Epidermal melanocyte (primary cell): ENCODE results near the gene KIF18B.

Source experiments
- DNase-seq: peaks from one replicate; pipeline ENCODE4 v3.0.0; 2011; ENCODE audit warnings: low spot score; ENCODE audit not compliant: insufficient read length

The KIF18B gene

DNA sequence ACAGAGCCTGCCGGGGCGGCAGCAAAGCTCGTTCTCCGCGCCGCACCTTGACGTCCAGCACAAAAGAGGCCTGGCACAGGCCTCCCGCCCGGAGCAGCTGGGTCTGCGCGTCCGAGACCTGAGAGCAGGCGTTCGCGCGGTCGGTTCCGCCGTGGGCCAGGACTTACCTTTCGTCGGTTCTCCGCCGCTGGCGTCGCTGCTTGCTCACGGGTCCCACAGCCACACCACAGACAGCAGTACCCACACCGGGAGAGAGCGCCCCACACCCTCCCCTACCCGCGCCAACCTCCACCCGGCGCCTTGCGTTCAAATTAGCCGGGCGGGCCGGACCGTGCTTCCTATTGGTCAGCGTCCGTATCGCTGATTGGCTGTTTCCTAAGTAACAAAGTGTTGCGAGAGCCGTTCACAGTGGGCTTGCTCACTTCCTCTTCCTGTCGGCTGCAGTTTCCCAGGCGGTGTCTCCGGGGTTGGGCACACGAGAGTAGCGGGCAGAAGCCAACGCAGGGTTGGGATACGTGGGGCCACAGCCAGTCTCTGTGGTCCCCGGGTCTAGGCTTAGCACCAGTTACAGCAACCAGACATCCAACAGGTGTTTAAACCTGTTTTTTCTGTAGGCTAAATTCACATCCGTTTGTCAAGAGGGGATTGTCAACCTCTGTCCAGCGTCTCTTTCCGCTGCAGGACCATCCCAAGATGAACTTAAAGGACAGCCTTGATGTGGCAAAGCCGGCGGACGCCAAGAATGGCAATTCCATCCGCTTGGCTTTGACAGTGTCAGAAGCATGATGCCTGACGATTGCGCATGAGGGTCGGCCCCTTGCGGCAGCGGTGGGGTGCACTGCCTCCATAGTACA, at the start of gene KIF18B:
TSS of gene KIF18B (minus strand) at position 313 of the 854 bp plus-strand sequence. CDS start 11,429 bp downstream, outside the sequence.
- peak; percentile 99 for DNase-seq

DNA sequence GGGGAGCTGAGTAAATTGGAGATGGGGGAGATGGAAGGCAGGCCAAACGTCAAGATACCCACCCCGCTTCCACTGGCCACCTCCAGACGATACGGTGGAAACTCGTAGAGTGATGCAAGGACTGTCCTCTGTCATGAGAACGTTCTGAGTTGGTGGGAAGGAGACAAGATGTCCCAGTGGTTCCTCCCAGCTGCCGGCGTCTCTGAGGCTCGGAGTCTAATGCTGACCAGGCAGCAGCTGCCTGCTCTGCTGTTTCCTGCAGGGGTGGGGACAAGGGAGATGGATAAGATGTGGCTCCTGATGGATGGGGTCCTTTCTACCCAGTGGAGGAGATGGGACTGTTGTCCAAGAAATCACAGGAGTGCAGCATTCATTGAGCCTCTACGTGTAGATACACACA, 48.7 kb upstream of the KIF18B start:
- no peak for DNase-seq

DNA sequence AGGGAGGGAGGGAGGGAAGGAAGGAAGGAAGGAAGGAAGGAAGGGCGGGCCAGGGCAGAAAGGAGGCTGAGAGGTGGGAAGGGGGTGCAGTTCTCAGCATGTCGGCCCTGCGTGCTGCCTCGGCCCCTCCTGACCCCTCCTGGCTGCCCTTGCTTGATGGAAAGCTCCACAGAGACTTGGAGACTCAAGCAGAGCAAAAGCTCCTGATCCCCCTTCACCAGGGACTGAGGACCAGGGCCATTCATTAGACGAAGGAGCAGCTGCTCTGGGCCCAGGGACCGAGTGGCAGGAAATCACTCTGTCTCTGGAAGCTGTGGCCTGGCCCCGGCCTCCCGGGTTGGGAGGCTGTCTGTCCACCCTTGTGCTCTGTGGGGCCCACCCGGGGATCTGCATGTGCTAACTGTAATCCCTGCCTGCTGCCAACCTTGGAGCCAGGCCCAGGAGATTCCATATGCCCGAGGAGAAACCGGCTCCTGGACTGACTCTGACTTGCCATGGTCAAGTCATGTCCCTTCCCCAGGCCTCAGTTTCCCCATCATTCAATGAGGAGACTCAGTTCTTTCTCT, 47.9 kb upstream of the KIF18B start:
- DNase-seq: no peak

DNA sequence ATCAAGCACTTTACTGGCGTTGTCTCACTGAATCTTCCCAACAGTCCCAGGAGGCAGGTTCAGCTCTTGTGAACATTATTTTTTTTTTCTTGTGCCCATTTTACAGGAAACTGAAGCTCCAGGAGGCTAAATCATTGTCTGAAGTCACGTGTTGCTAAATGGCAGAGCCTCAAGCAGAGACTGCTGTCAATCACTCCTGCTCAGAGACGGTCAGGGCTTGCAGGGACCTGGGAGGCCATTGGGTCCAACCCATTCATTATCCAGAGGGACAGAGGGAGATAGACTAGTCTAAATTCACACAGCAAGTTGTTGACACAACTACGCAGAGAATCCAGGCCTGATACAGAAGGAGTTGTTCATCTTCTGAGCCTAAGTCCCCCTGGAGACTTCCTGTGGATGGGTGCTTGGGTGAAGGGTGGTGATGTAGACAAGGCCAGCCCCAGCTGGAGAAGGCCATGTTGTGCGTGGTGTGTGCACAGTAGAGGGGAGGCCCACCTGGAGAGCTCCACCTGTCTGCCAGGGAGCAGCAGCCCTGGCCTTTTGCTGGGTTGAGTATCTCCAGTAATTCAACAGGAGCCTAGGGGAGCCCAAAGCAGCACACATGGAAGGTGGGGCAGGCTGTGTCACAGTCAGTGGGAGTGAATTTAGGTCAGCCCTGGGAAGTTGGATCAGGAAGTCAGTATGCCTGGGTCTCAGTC, 44.8 kb upstream of the KIF18B start:
- DNase-seq: no peak

DNA sequence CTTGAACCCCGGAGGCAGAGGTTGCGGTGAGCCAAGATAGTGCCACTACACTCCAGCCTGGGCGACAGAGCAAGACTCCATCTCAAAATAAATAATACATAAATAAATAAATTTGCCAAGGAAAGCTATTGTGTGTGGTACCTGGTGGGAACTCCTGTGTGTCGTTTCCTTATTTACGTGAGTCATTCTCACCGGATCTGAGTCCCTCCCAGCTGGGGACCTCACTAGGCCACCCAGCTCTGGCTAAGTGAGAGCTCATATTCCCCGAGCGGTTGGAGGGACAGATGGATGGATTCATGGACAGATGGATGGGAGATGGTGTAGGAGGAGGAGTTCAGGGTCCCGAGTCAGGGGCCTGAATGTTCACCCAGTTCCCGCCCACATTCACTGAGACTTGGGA, 43.4 kb upstream of the KIF18B start:
- DNase-seq: no peak

DNA sequence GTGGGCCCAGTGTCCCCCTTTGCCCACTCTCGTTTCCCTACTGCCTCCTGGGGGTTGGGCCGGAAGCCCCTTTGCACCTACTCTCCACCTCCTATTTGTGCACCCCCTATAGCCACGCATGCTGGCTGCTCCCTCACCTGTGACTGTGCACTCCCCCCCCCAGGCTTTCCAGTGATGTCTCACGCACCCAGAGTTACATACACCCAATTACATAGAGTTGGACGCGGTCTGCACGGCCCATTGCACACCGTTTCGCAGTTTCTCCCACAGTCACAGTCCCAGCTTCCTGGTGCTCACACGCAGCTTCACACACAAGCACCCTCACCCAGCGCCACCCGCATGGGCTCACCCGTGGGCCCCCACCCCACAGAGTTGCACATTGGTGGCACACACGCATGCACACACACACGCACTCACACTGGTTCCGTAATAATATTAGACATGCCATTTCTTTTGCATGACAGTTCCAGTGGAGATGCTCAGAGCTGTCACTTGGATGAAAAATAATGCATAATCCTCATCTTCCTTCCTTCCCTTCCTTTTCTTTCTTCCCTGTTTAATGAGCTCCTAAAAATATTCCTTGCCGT, 42.1 kb upstream of the KIF18B start:
- no peak for DNase-seq

DNA sequence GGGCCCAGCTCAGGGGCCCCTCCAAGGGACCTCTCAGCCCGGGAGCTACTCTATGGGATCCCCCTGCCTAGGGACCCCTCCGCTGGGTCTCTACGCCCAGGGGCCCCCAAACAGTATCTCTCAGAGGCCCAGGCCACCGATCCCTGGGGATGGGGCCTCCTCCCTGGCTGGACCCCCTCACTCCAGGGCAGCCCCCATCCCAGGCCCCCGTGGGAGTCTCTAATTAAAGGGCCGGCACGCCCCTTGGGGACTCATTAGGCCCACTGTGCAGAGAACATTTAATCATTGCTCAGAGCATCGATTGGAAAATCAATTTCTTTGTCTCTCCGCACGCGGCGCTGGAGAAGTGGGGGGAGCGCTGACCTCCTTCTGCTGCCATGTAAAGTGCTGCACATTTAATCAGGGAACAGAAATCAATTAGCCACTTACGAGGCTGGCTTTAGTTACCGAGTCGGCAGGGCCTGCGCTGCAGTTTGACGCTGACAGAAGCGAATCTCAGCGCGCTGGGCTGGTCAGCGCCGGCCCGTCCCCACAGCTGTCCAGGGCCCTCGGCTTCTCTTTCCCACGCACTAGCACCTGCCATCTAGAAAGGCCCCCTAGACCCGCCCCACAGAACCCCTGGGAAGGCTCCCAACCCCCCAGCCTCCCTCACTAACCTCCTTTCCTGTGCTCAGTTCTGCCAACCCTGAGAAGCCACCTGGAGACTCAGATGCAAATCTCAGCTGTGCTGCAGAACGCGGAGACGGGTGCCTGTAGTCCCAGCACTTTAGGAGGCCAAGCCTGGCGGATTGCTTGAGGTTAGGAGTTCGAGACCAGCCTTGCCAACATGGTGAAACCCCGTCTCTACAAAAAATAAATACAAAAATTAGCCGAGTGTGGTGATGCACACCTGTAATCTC, 40.7 kb upstream of the KIF18B start:
- DNase-seq: no peak

DNA sequence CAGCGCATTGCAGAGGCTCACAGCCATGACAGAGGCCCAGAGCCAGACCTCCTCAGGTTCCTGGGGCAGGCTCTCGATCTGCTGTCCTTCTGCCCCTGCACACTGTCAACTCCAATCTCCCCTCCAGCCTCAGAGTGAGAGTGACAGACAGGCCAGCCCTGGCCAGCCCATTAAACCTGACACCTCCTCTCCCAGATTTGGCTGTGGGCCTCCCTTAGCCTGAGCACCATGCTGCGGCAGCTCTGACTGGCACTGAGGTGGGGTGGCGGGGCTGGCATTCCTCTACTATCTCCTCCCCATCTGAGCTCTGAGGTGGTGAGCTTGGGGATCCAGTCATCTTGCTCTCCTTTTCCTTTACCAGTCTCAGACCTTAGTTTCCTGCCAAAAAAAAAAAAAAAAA, 36.0 kb upstream of the KIF18B start:
- DNase-seq: no peak

DNA sequence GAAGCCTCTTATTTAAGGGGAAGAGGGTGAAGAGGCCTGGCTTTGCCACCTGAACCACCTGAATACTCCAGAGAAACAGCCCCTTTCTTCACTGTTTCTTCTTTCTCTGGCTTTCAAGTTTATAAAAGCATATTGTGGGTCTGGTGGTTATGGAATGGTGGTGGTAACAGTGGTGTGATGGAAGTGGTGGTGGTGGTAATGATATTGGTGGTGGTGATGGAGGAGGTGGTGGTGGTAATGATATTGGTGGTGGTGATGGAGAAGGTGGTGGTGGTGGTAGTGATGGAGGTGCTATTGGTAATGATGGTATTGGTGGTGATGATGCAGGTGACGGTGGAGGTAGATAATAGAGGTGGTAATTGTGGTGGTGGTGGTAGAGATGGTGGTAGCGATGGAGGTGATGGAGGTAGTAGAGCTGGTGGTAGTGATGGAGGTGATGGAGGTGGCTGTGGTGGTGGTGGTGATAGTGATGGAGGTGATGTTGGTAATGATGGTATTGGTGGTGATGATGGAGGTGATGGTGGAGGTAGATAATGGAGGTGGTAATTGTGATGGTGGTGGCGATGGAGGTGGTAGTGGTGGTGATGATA, 34.6 kb upstream of the KIF18B start:
- no peak for DNase-seq

DNA sequence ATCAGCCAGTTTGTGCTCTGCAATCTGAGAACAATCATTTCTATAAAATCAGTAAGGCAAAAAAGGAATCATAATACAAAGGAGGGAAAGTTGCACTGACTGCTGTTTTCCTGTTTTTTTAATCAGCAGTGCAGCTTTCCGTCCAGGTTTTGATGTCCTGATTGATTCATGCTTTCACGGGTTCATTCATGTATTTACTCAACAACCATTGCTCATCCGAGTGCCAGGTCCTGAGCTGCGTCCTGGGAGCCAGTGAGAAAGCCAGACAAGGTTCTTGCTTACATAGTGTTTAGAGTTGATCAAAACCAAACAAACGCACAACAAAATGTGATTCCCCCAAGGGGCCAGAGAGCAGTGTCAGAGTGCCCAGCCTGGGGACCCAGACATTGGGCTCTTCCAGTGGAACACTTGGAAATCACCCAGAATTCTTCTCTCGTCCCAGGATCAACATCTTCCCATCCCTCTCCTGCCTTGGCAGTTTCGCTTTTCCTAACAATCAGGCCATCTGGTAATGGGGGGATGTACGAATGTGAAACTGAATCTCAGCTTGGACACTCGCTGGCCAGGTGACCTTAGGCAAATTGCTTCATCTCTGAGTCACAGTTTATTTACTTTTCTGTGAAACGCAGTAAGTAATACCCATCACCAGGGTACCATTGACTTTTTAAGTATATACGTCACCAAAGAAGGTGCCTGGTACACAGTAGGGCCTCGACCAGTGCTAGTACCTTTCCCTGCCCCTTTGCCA, 33.8 kb upstream of the KIF18B start:
- no peak for DNase-seq

DNA sequence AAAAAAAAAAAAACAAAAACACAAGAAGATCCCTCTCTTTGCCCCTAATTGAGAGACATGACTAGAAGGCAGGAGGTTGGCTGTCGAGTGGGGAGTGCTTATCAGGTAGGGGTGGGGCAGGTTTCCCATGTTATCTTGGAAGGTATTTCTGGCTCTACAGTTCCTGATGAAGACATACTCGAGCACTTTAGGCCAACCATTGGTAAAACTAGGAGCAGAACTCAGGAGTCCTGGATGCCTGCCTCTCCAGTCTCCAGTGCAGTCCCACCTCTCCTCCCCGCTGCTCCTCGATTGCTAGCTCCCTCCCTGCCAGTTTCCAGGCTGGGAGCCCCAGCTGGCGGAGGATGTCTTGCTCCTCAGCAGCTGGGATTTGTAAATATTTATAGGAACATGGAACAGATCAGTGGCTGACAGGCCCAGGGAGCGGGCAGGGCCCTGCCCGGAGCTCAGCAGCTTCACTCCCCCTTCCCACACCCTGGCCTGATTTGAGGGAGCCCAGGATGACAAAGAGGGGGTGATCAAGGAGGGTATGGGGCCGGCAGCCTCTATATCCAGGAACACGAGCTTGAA, 31.9 kb upstream of the KIF18B start:
- DNase-seq: no peak

DNA sequence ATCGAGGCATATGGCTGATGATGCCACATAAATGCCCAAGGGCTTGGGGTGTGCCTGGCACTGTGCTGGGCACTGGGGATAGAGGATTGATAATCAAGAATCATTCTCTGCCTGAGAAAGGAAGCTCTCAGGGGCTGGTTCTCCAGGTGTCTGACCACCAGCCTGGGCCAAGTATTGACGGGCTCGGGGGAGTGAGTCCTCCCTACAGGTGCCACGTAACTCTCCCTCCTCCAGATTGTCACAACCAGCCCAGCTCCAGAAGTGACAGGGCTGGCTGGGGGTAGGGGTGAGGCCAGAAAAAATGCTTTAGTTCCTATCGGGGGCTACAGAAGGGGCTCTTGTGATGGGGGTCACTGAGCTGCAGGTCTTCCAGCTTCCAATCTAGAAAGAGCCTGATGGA, 31.2 kb upstream of the KIF18B start:
- no peak for DNase-seq

DNA sequence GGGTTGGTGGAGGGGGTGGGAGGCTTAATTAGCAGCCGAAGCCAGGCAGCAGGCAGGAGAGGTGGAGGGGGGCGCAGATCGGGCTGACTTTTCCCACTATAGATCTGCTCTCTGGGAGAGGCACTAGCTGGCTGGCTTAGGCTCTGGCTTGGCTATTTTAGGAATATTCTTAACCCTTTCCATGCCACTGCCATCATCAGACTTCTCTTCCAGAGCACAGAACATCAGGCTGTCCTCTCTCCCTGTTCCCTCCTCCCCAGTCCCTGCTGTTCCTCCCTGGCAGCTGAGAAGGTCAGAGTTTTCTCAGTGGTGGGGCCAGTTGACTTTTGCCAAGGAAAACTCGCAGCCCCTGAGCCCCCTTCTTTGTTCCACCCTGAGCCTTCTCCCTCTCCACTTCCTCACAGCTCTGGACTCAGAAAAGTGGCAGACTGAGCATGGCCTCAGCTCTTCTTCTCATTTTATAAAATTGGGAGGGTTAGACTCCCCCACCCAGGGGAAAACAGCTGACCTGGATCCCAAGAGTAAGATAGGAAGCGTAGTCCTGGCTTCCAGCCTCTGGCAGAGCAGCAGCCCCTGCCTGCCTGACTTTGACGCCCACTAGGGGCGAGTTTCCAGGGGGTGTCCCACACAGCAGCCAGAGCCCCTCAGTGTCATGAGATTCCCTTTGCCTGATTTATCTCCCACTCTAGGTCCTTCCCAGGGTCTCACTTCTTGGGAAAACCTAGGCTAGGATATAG, 30.4 kb upstream of the KIF18B start:
- DNase-seq: no peak

DNA sequence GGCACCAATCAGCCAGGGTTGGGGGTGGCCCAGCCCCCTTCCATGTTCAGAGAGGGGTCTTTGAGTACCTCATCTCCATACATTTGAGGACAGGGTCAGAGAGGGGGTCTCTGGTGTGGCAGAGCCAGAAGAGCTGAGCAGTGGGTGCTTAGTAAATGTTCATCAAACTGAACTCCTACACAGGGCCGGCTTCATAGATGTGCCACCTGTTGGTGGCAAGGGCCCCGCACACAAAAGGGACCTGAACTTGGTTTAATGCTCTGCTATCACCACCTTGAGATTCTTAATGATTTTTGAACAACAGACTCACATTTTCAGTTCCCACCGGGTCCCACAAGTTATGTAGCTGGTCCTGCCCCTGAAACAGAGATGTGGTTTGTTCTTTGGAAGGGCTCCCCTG, 29.5 kb upstream of the KIF18B start:
- no peak for DNase-seq

DNA sequence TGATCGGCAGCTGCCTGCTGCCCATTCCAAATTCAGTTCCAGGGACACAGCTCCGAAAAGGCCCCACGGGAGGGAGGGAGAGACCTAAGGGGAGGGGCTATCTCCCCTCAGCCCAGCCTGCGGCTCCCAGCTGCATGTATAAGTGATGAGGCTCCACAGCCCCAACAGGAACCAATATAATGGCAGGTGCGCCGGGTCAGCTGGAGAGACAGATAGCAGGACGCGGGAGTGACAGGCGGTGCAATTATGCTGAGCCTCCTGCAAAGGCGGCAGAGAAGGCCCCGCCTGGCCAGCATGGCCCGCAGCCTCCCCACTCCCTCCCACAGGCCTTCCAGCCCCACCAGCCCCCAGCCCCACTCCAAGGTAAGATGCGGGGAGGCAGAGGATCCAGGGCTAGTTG, 28.6 kb upstream of the KIF18B start:
- no peak for DNase-seq

DNA sequence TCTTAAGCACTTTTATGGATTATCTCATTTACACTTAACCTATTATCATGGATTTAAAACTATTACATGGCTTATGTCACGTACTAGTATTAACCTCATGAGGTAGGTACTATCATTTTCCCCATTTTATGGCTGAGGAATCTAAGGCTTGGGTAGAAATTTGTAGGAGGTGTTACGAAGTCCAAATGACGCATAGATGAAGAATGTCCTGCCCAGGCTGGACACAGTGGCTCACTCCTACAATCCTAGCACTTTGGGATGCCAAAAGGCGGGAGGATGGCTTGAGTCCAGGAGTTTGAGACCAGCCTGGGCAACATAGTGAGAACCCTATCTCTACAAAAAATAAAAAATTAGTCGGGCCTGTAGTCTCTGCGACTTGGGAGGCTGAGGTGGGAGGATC, 25.4 kb upstream of the KIF18B start:
- DNase-seq: no peak

DNA sequence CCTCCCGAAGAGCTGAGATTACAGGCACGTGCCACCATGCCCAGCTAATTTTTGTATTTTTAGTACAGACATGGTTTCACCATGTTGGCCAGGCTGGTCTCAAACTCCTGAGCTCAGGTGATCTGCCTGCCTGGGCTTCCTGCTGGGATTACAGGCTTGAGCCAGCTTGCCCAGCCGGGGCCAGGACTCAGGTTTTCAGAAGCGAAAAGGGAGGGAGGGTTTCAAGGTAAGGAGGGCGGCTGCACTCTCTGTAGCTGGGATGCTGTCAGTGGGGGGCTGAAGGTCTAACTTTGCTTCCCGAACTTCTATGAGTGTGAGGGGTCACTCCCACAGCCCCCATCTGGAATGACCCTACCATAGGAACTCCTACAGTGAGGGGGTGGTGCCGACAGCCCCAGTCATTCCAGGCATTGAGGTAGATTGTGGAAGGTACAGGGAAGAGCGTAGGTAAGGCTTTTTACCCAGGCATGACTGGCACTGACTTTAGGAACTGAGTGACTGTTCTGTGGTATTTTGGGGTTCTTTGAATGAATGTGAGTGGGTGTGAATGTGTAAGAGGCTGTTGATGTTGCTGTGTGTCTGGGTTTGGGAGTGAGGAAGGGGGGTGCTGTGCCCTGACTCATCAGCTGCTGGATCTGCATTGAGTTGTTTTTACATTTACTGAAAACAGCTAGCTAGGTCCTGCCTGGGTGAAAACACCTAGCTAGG, 24.4 kb upstream of the KIF18B start:
- no peak for DNase-seq

DNA sequence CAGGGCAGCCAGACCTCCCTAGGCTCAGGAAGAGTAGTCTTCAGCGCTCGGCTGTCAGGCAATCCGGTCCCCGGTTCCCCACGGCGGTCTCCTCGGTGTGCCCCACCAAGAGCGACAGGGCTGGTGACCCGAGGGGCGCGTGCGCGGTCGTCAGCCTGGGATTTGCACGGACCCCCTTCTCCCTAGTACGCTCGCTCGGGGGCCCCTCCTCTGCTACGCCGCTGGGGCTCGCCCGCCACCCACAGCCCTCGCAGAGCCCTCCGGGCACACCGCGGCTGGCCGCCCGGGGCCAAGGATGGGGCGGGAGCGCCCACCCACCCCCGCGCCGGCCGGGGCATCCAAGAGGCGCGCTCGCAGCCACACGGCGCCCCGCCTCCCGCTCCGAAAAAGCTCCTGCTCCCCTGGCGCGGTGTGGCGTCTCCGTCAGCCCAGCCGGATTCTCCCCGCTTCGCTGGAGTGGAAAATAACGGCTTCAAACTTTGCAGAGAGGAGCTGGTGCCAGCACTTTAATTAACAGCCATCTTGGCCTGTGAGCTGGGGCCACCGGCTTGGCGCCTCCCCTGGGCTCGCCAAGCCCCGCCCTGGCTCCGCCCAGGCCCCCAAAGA, 22.7 kb upstream of the KIF18B start:
- DNase-seq: peak; percentile 51
